B cell (primary cell): ENCODE measurements around the gene WNT11. TPM values are rescaled to one million over a fixed set of nuclear protein-coding genes. Genes with fewer than 3 reads are reported as not detected.

Experiments used
- ATAC-seq: fragments of 200-7000 bp; cut with Tn5 transposase; one replicate; pipeline ENCODE4 v1.10.0; 2021; ENCODE audit warnings: low read depth, mild to moderate bottlenecking, moderate number of reproducible peaks, moderate library complexity
- CTCF ChIA-PET: fragments of 350-600 bp; sonication (Branson Sonifier 250); formaldehyde crosslinking; loops from one replicate; lab custom pipeline; 2021; ENCODE audit warnings: antibody characterized with exemption, inconsistent platforms; lab: Charles Lee
- POLR2A ChIA-PET: fragments of 350-600 bp; sonication (Branson Sonifier 250); formaldehyde crosslinking; loops from one replicate; lab custom pipeline; 2021; ENCODE audit warnings: antibody characterized with exemption; lab: Charles Lee
- DNase-seq: peaks from one replicate; pipeline ENCODE4 v3.0.0; 2013
- H2AFZ ChIP-seq: 2 replicates; pipeline ENCODE4 v1.6.1; 2012; ENCODE audit warnings: mild to moderate bottlenecking, low read depth, low read length; ENCODE audit not compliant: insufficient read depth, poor library complexity, severe bottlenecking
- H3K27ac ChIP-seq, 2 donors: 1 replicate in 1 of 2; 2 replicates in 1 of 2; pipeline ENCODE4 v1.5.1; 2012 to 2013; ENCODE audit warnings: low read length in 2 of 2, mild to moderate bottlenecking in 2 of 2, moderate library complexity in 1 of 2
- H3K27me3 ChIP-seq, 4 experiments: fragments of 200-600 bp in 1 of 4; sonication (generic) in 1 of 4; replicated peaks in 1 of 4; 1 replicate in 2 of 4; 2 replicates in 2 of 4; pipeline versions ENCODE4 v1.6.1 to v1.7.0; 2013 to 2016; ENCODE audit warnings: low read length in 3 of 4, mild to moderate bottlenecking in 2 of 4, mixed read lengths in 1 of 4, moderate library complexity in 1 of 4; ENCODE audit not compliant: insufficient read depth in 4 of 4, control insufficient read depth in 3 of 4; ENCODE audit errors: control extremely low read depth in 1 of 4
- H3K36me3 ChIP-seq, 2 experiments: replicated peaks in 1 of 2; 1 replicate in 1 of 2; 2 replicates in 1 of 2; pipeline versions ENCODE4 v1.6.1 to v1.7.1; 2013; ENCODE audit warnings: low read length in 1 of 2; ENCODE audit not compliant: insufficient read depth in 2 of 2, control insufficient read depth in 1 of 2; ENCODE audit errors: control extremely low read depth in 1 of 2, extremely low read depth in 1 of 2
- H3K4me1 ChIP-seq, 2 donors: fragments of 200-600 bp in 1 of 2; sonication (generic) in 1 of 2; 1 replicate in 1 of 2; 2 replicates in 1 of 2; pipeline versions ENCODE4 v1.5.1 to v1.6.1; 2013 to 2017; ENCODE audit warnings: low read length in 2 of 2; ENCODE audit not compliant: control insufficient read depth in 2 of 2, insufficient read depth in 2 of 2
- H3K4me2 ChIP-seq: replicated peaks from 2 replicates; pipeline ENCODE3; 2012; ENCODE audit warnings: mild to moderate bottlenecking, low read depth, low read length; ENCODE audit not compliant: poor library complexity, severe bottlenecking
- H3K4me3 ChIP-seq, 5 experiments: fragments of 200-600 bp in 1 of 5; sonication (generic) in 1 of 5; 1 replicate in 3 of 5; 2 replicates in 2 of 5; pipeline versions ENCODE4 v1.5.1 to v1.7.0; 2011 to 2016; ENCODE audit warnings: low read length in 4 of 5, mild to moderate bottlenecking in 4 of 5, low read depth in 2 of 5, control low read depth in 1 of 5, moderate library complexity in 1 of 5; ENCODE audit not compliant: insufficient read depth in 1 of 5; ENCODE audit errors: control extremely low read depth in 1 of 5, extremely low read depth in 1 of 5
- H3K79me2 ChIP-seq: fragments of 200-600 bp; sonication (generic); one replicate; pipeline ENCODE4 v1.6.0; 2016; ENCODE audit warnings: low read length; ENCODE audit not compliant: control insufficient read depth, insufficient read depth
- H3K9ac ChIP-seq: fragments of 200-600 bp; sonication (generic); 2 replicates; pipeline ENCODE4 v1.6.1; 2017; ENCODE audit warnings: mild to moderate bottlenecking, low read length, moderate library complexity
- H3K9me3 ChIP-seq, 3 donors: one replicate each; pipeline versions ENCODE4 v1.6.1 to v1.7.1; 2013; ENCODE audit warnings: low read length in 2 of 3; ENCODE audit not compliant: control insufficient read depth in 2 of 3, insufficient read depth in 1 of 3; ENCODE audit errors: control extremely low read depth in 1 of 3
- H4K20me1 ChIP-seq: 2 replicates; pipeline ENCODE4 v1.6.0; 2012; ENCODE audit warnings: mild to moderate bottlenecking, low read length; ENCODE audit not compliant: insufficient read depth, control insufficient read depth, poor library complexity, severe bottlenecking
- H3K27ac Mint-ChIP-seq: one replicate; pipeline ENCODE4 v1.8.0; 2021; ENCODE audit warnings: mixed read lengths
- H3K27me3 Mint-ChIP-seq: one replicate; pipeline ENCODE4 v1.8.0; 2021; ENCODE audit warnings: mixed read lengths
- H3K4me1 Mint-ChIP-seq: one replicate; pipeline ENCODE4 v1.8.0; 2021; ENCODE audit warnings: mixed read lengths
- H3K4me3 Mint-ChIP-seq: one replicate; pipeline ENCODE4 v1.8.0; 2021; ENCODE audit warnings: mixed read lengths
- H3K9me3 Mint-ChIP-seq: one replicate; pipeline ENCODE4 v1.8.0; 2022; ENCODE audit warnings: mixed read lengths; ENCODE audit not compliant: insufficient read depth
- CTCF ChIP-seq: fragments of 200-600 bp; IDR thresholded peaks from one replicate; pipeline ENCODE4 v1.8.0; 2022; ENCODE audit warnings: antibody characterized with exemption, mild to moderate bottlenecking
- EZH2 ChIP-seq: IDR thresholded peaks from 2 replicates; pipeline ENCODE4 v1.6.1; 2012; ENCODE audit warnings: borderline replicate concordance, low read depth, mild to moderate bottlenecking, moderate library complexity, low read length; ENCODE audit not compliant: insufficient read depth, poor library complexity, severe bottlenecking
- WGBS: methylation state at CpG from one replicate; pipeline ENCODE4 v1.1.5; 2013; ENCODE audit warnings: missing lambda C conversion rate; ENCODE audit not compliant: insufficient coverage; 5-methylcytosine and 5-hydroxymethylcytosine counted together
- intact Hi-C: fragments of 100-400 bp; cut with micrococcal nuclease; formaldehyde crosslinking; loops from one replicate; pipeline ENCODE4 v1.10.0; 2022
- polyA plus RNA-seq: library from polyadenylated mRNA; depleted of rRNA; stranded (reverse); fragments of >200 nt; gene quantifications from 2 replicates; pipeline ENCODE4 v1.2.3, GENCODE V29; 2012
- total RNA-seq, 2 donors: library from RNA; stranded (reverse); fragments of 120-200 nt in 1 of 2; gene quantifications; 1 replicate in 1 of 2; 2 replicates in 1 of 2; pipeline versions ENCODE4 v1.2.3 to v1.2.4, GENCODE V29; 2013 to 2022

WNT11 gene
- total and polyA plus RNA-seq, 2 donors (not counting 1 experiment from before 2014, with no cell fraction given), result 0.39 TPM; not detected in 1

GRCh38 chr11:76245720-76246119 lies 39.4 kb upstream of the WNT11 start:
- TF ChIP-seq CTCF (no peak), EZH2 (no peak)
- ATAC-seq (no peak), DNase-seq (no peak)
- no peaks in the 10 kb centered on the region for H4K20me1 ChIP-seq
- Mint-ChIP-seq H3K9me3 (no peaks in the 10 kb centered on the region), H3K27me3 (no peaks in the 10 kb centered on the region), H3K4me3 (no peak overlapping the region), H3K4me1 (no peaks in the 10 kb centered on the region), H3K27ac (no peak overlapping the region)
- no peaks in the 10 kb centered on the region for H3K27me3 ChIP-seq
- ChIA-PET POLR2A (no interaction called here), CTCF (interaction anchor here (0.8 to 1.7 kb wide), 2 partner anchors 11 to 38 kb away, joined by 3 to 4 read pairs; no protein-coding TSS in a partner anchor)
- no peak overlapping the region for H3K4me3 ChIP-seq
- H3K79me2 ChIP-seq, result no peaks in the 10 kb centered on the region
- H3K9me3 ChIP-seq, result peaks cover 0 to 18% (median 7%) of the 10 kb centered on the region in 3 donors
- no peaks in the 10 kb centered on the region for H3K36me3 ChIP-seq
- H3K9ac ChIP-seq, result no peak overlapping the region
- H2AFZ ChIP-seq, result no peak overlapping the region
- no peaks in the 10 kb centered on the region for H3K4me1 ChIP-seq
- no peak overlapping the region for H3K4me2 ChIP-seq
- no peak overlapping the region for H3K27ac ChIP-seq
- 94% methylated on average over 2 of the region's 2 CpGs for WGBS
- intact Hi-C loops, result no loop called here

DNA sequence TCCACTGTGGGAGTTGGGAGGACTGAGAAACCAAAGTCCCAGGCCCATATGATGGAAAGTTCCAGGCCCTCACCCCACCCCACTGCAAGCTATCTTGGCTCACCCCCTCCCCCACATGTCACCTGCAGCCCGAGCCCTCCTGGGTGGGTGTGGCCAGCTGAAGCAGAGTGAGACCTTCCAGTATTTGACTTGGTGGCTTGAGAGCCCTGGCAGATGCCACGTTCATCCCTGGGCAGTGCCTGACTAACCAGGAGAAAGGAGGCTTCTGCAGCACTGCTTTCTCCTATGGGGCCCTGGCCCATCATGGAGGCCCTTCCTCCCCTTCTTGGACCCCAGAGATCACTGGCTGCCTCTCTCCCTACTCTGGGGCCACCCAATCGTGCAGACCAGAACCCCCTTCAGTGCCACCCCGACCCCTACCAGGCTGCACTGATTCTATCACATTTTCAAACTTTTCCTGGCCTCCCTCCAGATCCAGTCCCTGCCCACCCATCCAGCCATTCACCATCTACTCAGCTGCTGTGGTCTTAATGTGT lies 38.1 kb upstream of the WNT11 start:
- H3K4me3 Mint-ChIP-seq, result no peak overlapping the region
- intact Hi-C loops, result no loop called here
- no peaks in the 10 kb centered on the region for H3K79me2 ChIP-seq
- DNase-seq (no peak), ATAC-seq (no peak)
- WGBS, result 80% methylated on average over 4 of the region's 4 CpGs
- ChIA-PET CTCF (no interaction called here), POLR2A (no interaction called here)
- no peaks in the 10 kb centered on the region for H3K9me3 Mint-ChIP-seq
- H3K27me3 Mint-ChIP-seq, result no peaks in the 10 kb centered on the region
- H3K27ac Mint-ChIP-seq, result no peak overlapping the region
- H3K9ac ChIP-seq, result no peak overlapping the region
- H3K27me3 ChIP-seq, result no peaks in the 10 kb centered on the region
- H3K36me3 ChIP-seq, result no peaks in the 10 kb centered on the region
- no peak overlapping the region for H3K27ac ChIP-seq
- H3K9me3 ChIP-seq, result peaks cover 0 to 5% (median 0%) of the 10 kb centered on the region in 3 donors
- no peaks in the 10 kb centered on the region for H3K4me1 Mint-ChIP-seq
- H3K4me1 ChIP-seq, result no peaks in the 10 kb centered on the region
- H2AFZ ChIP-seq, result no peak overlapping the region
- H4K20me1 ChIP-seq, result no peaks in the 10 kb centered on the region
- no peak overlapping the region for H3K4me2 ChIP-seq
- TF ChIP-seq CTCF, result no peak
- no peak for TF ChIP-seq EZH2
- no peak overlapping the region for H3K4me3 ChIP-seq
